DND-41 (cell line): ENCODE measurements around the gene KCNT2.

Source experiments
- ATAC-seq: fragments of 200-7000 bp; cut with Tn5 transposase; 3 replicates; pipeline ENCODE4 v1.9.1; 2021; ENCODE audit warnings: low read depth; ENCODE audit not compliant: insufficient read depth
- DNase-seq: peaks from one replicate; pipeline ENCODE4 v3.0.0-alpha.2; 2020
- H2AFZ ChIP-seq: 2 replicates; pipeline ENCODE4 v1.6.0; 2012; ENCODE audit warnings: low read depth, low read length
- H3K27ac ChIP-seq: 2 replicates; pipeline ENCODE4 v1.5.1; 2012; ENCODE audit warnings: low read length, inconsistent platforms
- H3K27me3 ChIP-seq: fragments of 200-600 bp; sonication (generic); 2 replicates; pipeline ENCODE4 v1.6.0; 2012; ENCODE audit warnings: low read length, mild to moderate bottlenecking, inconsistent platforms; ENCODE audit not compliant: insufficient read depth, poor library complexity
- H3K36me3 ChIP-seq: 2 replicates; pipeline ENCODE4 v1.5.1; 2012; ENCODE audit warnings: low read length, inconsistent platforms; ENCODE audit not compliant: insufficient read depth
- H3K4me1 ChIP-seq: 2 replicates; pipeline ENCODE4 v1.5.1; 2012; ENCODE audit warnings: mild to moderate bottlenecking, low read length; ENCODE audit not compliant: insufficient read depth
- H3K4me2 ChIP-seq: 2 replicates; pipeline ENCODE4 v1.6.0; 2012; ENCODE audit warnings: mild to moderate bottlenecking, moderate library complexity, low read length, inconsistent platforms; ENCODE audit not compliant: insufficient read depth
- H3K4me3 ChIP-seq, 2 experiments: fragments of 200-600 bp in 1 of 2; shearing (Covaris generic) in 1 of 2; 2 replicates each; pipeline ENCODE4 v1.5.1; 2012 to 2016; ENCODE audit warnings: inconsistent platforms in 2 of 2, low read length in 2 of 2, mild to moderate bottlenecking in 2 of 2, low read depth in 1 of 2, moderate library complexity in 1 of 2
- H3K79me2 ChIP-seq: 2 replicates; pipeline ENCODE4 v1.6.0; 2012; ENCODE audit warnings: low read length, inconsistent platforms; ENCODE audit not compliant: insufficient read depth
- H3K9ac ChIP-seq: 2 replicates; pipeline ENCODE4 v1.6.0; 2012; ENCODE audit warnings: low read depth, mild to moderate bottlenecking, inconsistent platforms, low read length, moderate library complexity
- H3K9me3 ChIP-seq: 2 replicates; pipeline ENCODE4 v1.5.1; 2012; ENCODE audit warnings: low read length, moderate library complexity, mild to moderate bottlenecking, inconsistent platforms; ENCODE audit not compliant: insufficient read depth, severe bottlenecking
- H4K20me1 ChIP-seq: 2 replicates; pipeline ENCODE4 v1.6.0; 2012; ENCODE audit warnings: low read length; ENCODE audit not compliant: insufficient read depth
- CTCF ChIP-seq: IDR thresholded peaks from 2 replicates; pipeline ENCODE4 v1.5.1; 2012; ENCODE audit warnings: borderline replicate concordance, low read length, moderate library complexity, mild to moderate bottlenecking; ENCODE audit not compliant: poor library complexity, severe bottlenecking; ENCODE audit errors: extremely low read depth
- EZH2 ChIP-seq: IDR thresholded peaks from 3 replicates; pipeline ENCODE4 v1.6.1; 2012; ENCODE audit warnings: borderline replicate concordance, low read depth, mild to moderate bottlenecking, moderate library complexity, low read length, inconsistent platforms; ENCODE audit not compliant: severe bottlenecking

The KCNT2 gene

GRCh38 chr1:196180847-196181593, 427.2 kb downstream of the KCNT2 start:
- Histone ChIP-seq H3K79me2 (no peaks in the 10 kb centered on the region), H3K9me3 (no peaks in the 10 kb centered on the region), H3K9ac (no peak overlapping the region), H3K4me3 (no peak overlapping the region), H2AFZ (no peak overlapping the region), H3K36me3 (no peaks in the 10 kb centered on the region), H3K27me3 (no peaks in the 10 kb centered on the region), H3K4me2 (no peak overlapping the region), H3K27ac (no peak overlapping the region), H4K20me1 (no peaks in the 10 kb centered on the region), H3K4me1 (no peaks in the 10 kb centered on the region)
- DNase-seq: no peak
- no peak for ATAC-seq
- TF ChIP-seq EZH2 (no peak), CTCF (no peak)

GRCh38 chr1:196178083-196178635, 430.1 kb downstream of the KCNT2 start:
- TF ChIP-seq EZH2 (no peak), CTCF (no peak)
- Histone ChIP-seq H3K36me3 (no peaks in the 10 kb centered on the region), H3K9me3 (no peaks in the 10 kb centered on the region), H3K4me2 (no peak overlapping the region), H3K27ac (no peak overlapping the region), H3K9ac (no peak overlapping the region), H3K4me1 (no peaks in the 10 kb centered on the region), H4K20me1 (no peaks in the 10 kb centered on the region), H2AFZ (no peak overlapping the region), H3K27me3 (no peaks in the 10 kb centered on the region), H3K4me3 (no peak overlapping the region), H3K79me2 (no peaks in the 10 kb centered on the region)
- no peak for DNase-seq
- ATAC-seq: no peak
